Neuronal stem cell (in vitro differentiated cells): ENCODE data around the gene FMN2.

Experiments
- DNase-seq: peaks from one replicate; pipeline ENCODE4 v3.0.0-alpha.2; 2013; ENCODE audit warnings: low spot score
- H2AFZ ChIP-seq: one replicate; pipeline ENCODE4 v1.6.1; 2013; ENCODE audit warnings: mild to moderate bottlenecking, low read length, inconsistent platforms
- H2AK5ac ChIP-seq: 2 replicates; pipeline ENCODE4 v1.6.1; 2013; ENCODE audit warnings: low read depth, mild to moderate bottlenecking, inconsistent platforms, low read length, moderate library complexity, mixed read lengths
- H2BK120ac ChIP-seq: 2 replicates; pipeline ENCODE4 v1.6.1; 2013; ENCODE audit warnings: low read depth, mild to moderate bottlenecking, inconsistent platforms, low read length, moderate library complexity, mixed read lengths
- H2BK12ac ChIP-seq: one replicate; pipeline ENCODE4 v1.6.1; 2013; ENCODE audit warnings: low read length, inconsistent platforms
- H2BK15ac ChIP-seq: 2 replicates; pipeline ENCODE4 v1.6.1; 2013; ENCODE audit warnings: mild to moderate bottlenecking, low read length, inconsistent platforms, mixed read lengths
- H2BK5ac ChIP-seq: one replicate; pipeline ENCODE4 v1.6.1; 2013; ENCODE audit warnings: inconsistent platforms, mild to moderate bottlenecking, low read length, moderate library complexity
- H3K14ac ChIP-seq: one replicate; pipeline ENCODE4 v1.6.1; 2013; ENCODE audit warnings: low read length, inconsistent platforms
- H3K18ac ChIP-seq: 2 replicates; pipeline ENCODE4 v1.6.1; 2013; ENCODE audit warnings: low read length, inconsistent platforms
- H3K23ac ChIP-seq: 2 replicates; pipeline ENCODE4 v1.6.1; 2013; ENCODE audit warnings: low read depth, mild to moderate bottlenecking, mixed read lengths, low read length, inconsistent platforms; ENCODE audit not compliant: poor library complexity
- H3K27ac ChIP-seq: replicated peaks from 3 replicates; pipeline ENCODE4 v1.5.1; 2013; ENCODE audit warnings: low read length, inconsistent platforms
- H3K27me3 ChIP-seq, 3 experiments: 2 replicates each; pipeline ENCODE4 v1.6.1; 2013; ENCODE audit warnings: low read length in 3 of 3, mild to moderate bottlenecking in 2 of 3, inconsistent platforms in 1 of 3, low read depth in 1 of 3, mixed read lengths in 1 of 3, moderate library complexity in 1 of 3; ENCODE audit not compliant: control insufficient read depth in 3 of 3, insufficient read depth in 3 of 3
- H3K36me3 ChIP-seq, 2 donors: replicated peaks in 1 of 2; 2 replicates each; pipeline ENCODE4 v1.6.1; 2013; ENCODE audit warnings: low read length in 2 of 2; ENCODE audit not compliant: control insufficient read depth in 2 of 2, insufficient read depth in 2 of 2
- H3K4ac ChIP-seq: 2 replicates; pipeline ENCODE4 v1.6.1; 2013; ENCODE audit warnings: inconsistent platforms, mild to moderate bottlenecking, low read length, moderate library complexity
- H3K4me1 ChIP-seq, 2 donors: 1 replicate in 1 of 2; 2 replicates in 1 of 2; pipeline ENCODE4 v1.6.1; 2013; ENCODE audit warnings: low read length in 2 of 2, low read depth in 1 of 2; ENCODE audit not compliant: control insufficient read depth in 2 of 2, insufficient read depth in 1 of 2
- H3K4me2 ChIP-seq: one replicate; pipeline ENCODE4 v1.6.1; 2013; ENCODE audit warnings: mild to moderate bottlenecking, low read length, inconsistent platforms; ENCODE audit not compliant: insufficient read depth, poor library complexity, severe bottlenecking
- H3K4me3 ChIP-seq, 2 donors: 2 replicates each; pipeline ENCODE4 v1.5.1; 2013; ENCODE audit warnings: low read length in 2 of 2, mild to moderate bottlenecking in 2 of 2, inconsistent platforms in 1 of 2, moderate library complexity in 1 of 2
- H3K79me1 ChIP-seq: one replicate; pipeline ENCODE4 v1.6.1; 2013; ENCODE audit warnings: low read depth, mild to moderate bottlenecking, inconsistent platforms, low read length, moderate library complexity
- H3K9ac ChIP-seq: one replicate; pipeline ENCODE4 v1.6.1; 2013; ENCODE audit warnings: mild to moderate bottlenecking, low read depth, low read length, inconsistent platforms; ENCODE audit not compliant: poor library complexity
- H3K9me3 ChIP-seq, 2 donors: replicated peaks in 1 of 2; 2 replicates each; pipeline versions ENCODE3 to v1.6.1; 2013; ENCODE audit warnings: low read length in 2 of 2, mild to moderate bottlenecking in 2 of 2, inconsistent platforms in 1 of 2, low read depth in 1 of 2, mixed read lengths in 1 of 2, moderate library complexity in 1 of 2; ENCODE audit not compliant: control insufficient read depth in 2 of 2, insufficient read depth in 1 of 2
- H4K8ac ChIP-seq: one replicate; pipeline ENCODE4 v1.6.1; 2013; ENCODE audit warnings: low read depth, mild to moderate bottlenecking, inconsistent platforms, low read length, moderate library complexity
- H4K91ac ChIP-seq: one replicate; pipeline ENCODE4 v1.6.1; 2013; ENCODE audit warnings: low read length, low read depth, mild to moderate bottlenecking, inconsistent platforms; ENCODE audit not compliant: poor library complexity
- WGBS, 2 donors: extraction: QIAGEN DNeasy Blood & Tissue Kit; methylation state at CpG; one replicate each; pipeline ENCODE4 v1.1.7; 2013; ENCODE audit warnings: missing lambda C conversion rate in 2 of 2, mixed read lengths in 1 of 2; ENCODE audit not compliant: insufficient read length in 2 of 2, insufficient replicate concordance in 1 of 2; ENCODE audit errors: extremely low coverage in 2 of 2; 5-methylcytosine and 5-hydroxymethylcytosine counted together

FMN2 gene

GRCh38 chr1:240492832-240493440, 401.3 kb downstream of the FMN2 start:
- H2AFZ ChIP-seq = peak overlapping the region; percentile 3
- no CpG with 5 or more reads among the region's 52 CpGs for WGBS, 2 donors
- H3K4me3 ChIP-seq = peak overlapping the region in 1 of 2 donors; percentile 72
- peak; percentile 17 for DNase-seq
- H3K4ac ChIP-seq = no peak overlapping the region
- no peak overlapping the region for H4K8ac ChIP-seq
- H2BK15ac ChIP-seq = no peak overlapping the region
- peak overlapping the region; percentile 1 for H3K23ac ChIP-seq
- H3K14ac ChIP-seq = no peak overlapping the region
- H3K9ac ChIP-seq = no peak overlapping the region
- H2BK12ac ChIP-seq = no peak overlapping the region
- H3K4me1 ChIP-seq = peaks cover 0 to 2% of the 10 kb centered on the region in 2 donors
- H3K27me3 ChIP-seq = peaks cover 0 to 3% (median 0%) of the 10 kb centered on the region in 3 experiments
- H3K27ac ChIP-seq = no peak overlapping the region
- peaks cover 0 to 4% of the 10 kb centered on the region in 2 donors for H3K9me3 ChIP-seq
- H3K4me2 ChIP-seq = no peak overlapping the region
- H3K79me1 ChIP-seq = no peaks in the 10 kb centered on the region
- H3K18ac ChIP-seq = no peak overlapping the region
- H4K91ac ChIP-seq = no peak overlapping the region
- H3K36me3 ChIP-seq = no peaks in the 10 kb centered on the region
- H2BK120ac ChIP-seq = no peak overlapping the region
- H2BK5ac ChIP-seq = no peak overlapping the region
- H2AK5ac ChIP-seq = no peak overlapping the region

GRCh38 chr1:240495601-240496000, 403.9 kb downstream of the FMN2 start:
- Histone ChIP-seq H2BK120ac (no peak overlapping the region), H3K4me2 (no peak overlapping the region), H4K91ac (no peak overlapping the region), H4K8ac (no peak overlapping the region), H2AFZ (no peak overlapping the region), H3K4me3 (no peak overlapping the region), H3K36me3 (no peaks in the 10 kb centered on the region), H3K14ac (no peak overlapping the region), H2BK15ac (no peak overlapping the region), H3K27me3 (peaks cover 0 to 3% (median 0%) of the 10 kb centered on the region in 3 experiments), H3K27ac (no peak overlapping the region), H2AK5ac (no peak overlapping the region), H2BK12ac (no peak overlapping the region), H3K9me3 (peaks cover 0 to 4% of the 10 kb centered on the region in 2 donors), H3K4me1 (peaks cover 3 to 7% of the 10 kb centered on the region in 2 donors), H3K79me1 (no peaks in the 10 kb centered on the region), H3K23ac (no peak overlapping the region), H3K4ac (no peak overlapping the region), H3K18ac (no peak overlapping the region), H3K9ac (no peak overlapping the region), H2BK5ac (no peak overlapping the region)
- WGBS, 2 donors = no CpG with 5 or more reads among the region's 4 CpGs
- DNase-seq = no peak

- no peak overlapping the region for H3K4me3 ChIP-seq
- H3K4me1 ChIP-seq = peaks cover 1 to 7% of the 10 kb centered on the region in 2 donors
- no peak for DNase-seq
- no CpG with 5 or more reads among the region's 7 CpGs for WGBS, 2 donors
- H2BK12ac ChIP-seq = no peak overlapping the region
- H3K4me2 ChIP-seq = no peak overlapping the region
- H3K36me3 ChIP-seq = no peaks in the 10 kb centered on the region
- H2BK120ac ChIP-seq = no peak overlapping the region
- no peak overlapping the region for H3K14ac ChIP-seq
- H3K27ac ChIP-seq = no peak overlapping the region
- H2BK5ac ChIP-seq = no peak overlapping the region
- H3K9ac ChIP-seq = no peak overlapping the region
- H2BK15ac ChIP-seq = no peak overlapping the region
- H3K18ac ChIP-seq = no peak overlapping the region
- H3K9me3 ChIP-seq = peaks cover 0 to 4% of the 10 kb centered on the region in 2 donors
- H2AFZ ChIP-seq = no peak overlapping the region
- no peaks in the 10 kb centered on the region for H3K79me1 ChIP-seq
- no peak overlapping the region for H2AK5ac ChIP-seq
- no peak overlapping the region for H3K23ac ChIP-seq
- H3K27me3 ChIP-seq = peaks cover 0 to 3% (median 0%) of the 10 kb centered on the region in 3 experiments
- H4K91ac ChIP-seq = no peak overlapping the region
- H4K8ac ChIP-seq = no peak overlapping the region
- H3K4ac ChIP-seq = no peak overlapping the region
Observed at GRCh38 chr1:240496356-240496755, 404.7 kb downstream of the FMN2 start.

GRCh38 chr1:240496941-240497340, 405.3 kb downstream of the FMN2 start:
- H2AK5ac ChIP-seq = no peak overlapping the region
- no peak for DNase-seq
- peaks cover 0 to 3% (median 0%) of the 10 kb centered on the region in 3 experiments for H3K27me3 ChIP-seq
- H4K91ac ChIP-seq = no peak overlapping the region
- H3K4me3 ChIP-seq = no peak overlapping the region
- no CpG with 5 or more reads among the region's 5 CpGs for WGBS, 2 donors
- H4K8ac ChIP-seq = no peak overlapping the region
- no peak overlapping the region for H3K4me2 ChIP-seq
- peaks cover 1 to 7% of the 10 kb centered on the region in 2 donors for H3K4me1 ChIP-seq
- no peak overlapping the region for H3K9ac ChIP-seq
- no peak overlapping the region for H2BK15ac ChIP-seq
- H3K4ac ChIP-seq = no peak overlapping the region
- H3K36me3 ChIP-seq = no peaks in the 10 kb centered on the region
- H2BK12ac ChIP-seq = no peak overlapping the region
- no peak overlapping the region for H3K18ac ChIP-seq
- H3K14ac ChIP-seq = no peak overlapping the region
- H2AFZ ChIP-seq = no peak overlapping the region
- H2BK120ac ChIP-seq = no peak overlapping the region
- no peak overlapping the region for H3K27ac ChIP-seq
- no peak overlapping the region for H3K23ac ChIP-seq
- no peak overlapping the region for H2BK5ac ChIP-seq
- no peaks in the 10 kb centered on the region for H3K79me1 ChIP-seq
- H3K9me3 ChIP-seq = peaks cover 0 to 4% of the 10 kb centered on the region in 2 donors
